Activated CD4-positive, alpha-beta T cell treated with anti-CD3 and anti-CD28 coated beads, Interleukin-2, amount 10 ng/mL, durations not matched to agents 24 days and 14 days (primary cell): ENCODE data around the gene TAGLN2. TPM values are rescaled to one million over a fixed set of nuclear protein-coding genes. Genes with fewer than 3 reads are reported as not detected.

Experiments
- total RNA-seq: library from RNA; stranded (reverse); gene quantifications from 2 replicates; pipeline ENCODE4 v1.2.3, GENCODE V29; 2022

Gene TAGLN2
- total RNA-seq, 1 donor from 2014 or later = 488 TPM

Other genes with a start within 250 kb of the TAGLN2 start
- gene CRP, start 210.9 kb downstream of the TAGLN2 start, total RNA-seq = not detected in 2 replicates
- gene DUSP23, start 144.5 kb downstream of the TAGLN2 start, total RNA-seq = 30.9 and 33.0 TPM in 2 replicates
- gene FCRL6, start 123.1 kb downstream of the TAGLN2 start, total RNA-seq = not detected in 2 replicates
- 1.1 and 1.2 TPM in 2 replicates for gene SLAMF8, start 98.6 kb downstream of the TAGLN2 start, total RNA-seq
- gene VSIG8, start 62.9 kb downstream of the TAGLN2 start, total RNA-seq = not detected in 2 replicates
- gene CFAP45, start 25.3 kb downstream of the TAGLN2 start, total RNA-seq = 1.5 TPM in 2 replicates
- not detected in 2 replicates for gene IGSF9, start 20.1 kb upstream of the TAGLN2 start, total RNA-seq
- not detected in 2 replicates for gene SLAMF9, start 28.7 kb upstream of the TAGLN2 start, total RNA-seq
- gene PIGM, start 106.5 kb upstream of the TAGLN2 start, total RNA-seq = 5.5 and 5.8 TPM in 2 replicates
- gene KCNJ10, start 144.7 kb upstream of the TAGLN2 start, total RNA-seq = not detected in 2 replicates
- gene KCNJ9, start 156.0 kb upstream of the TAGLN2 start, total RNA-seq = not detected in 2 replicates
- 25.3 and 26.7 TPM in 2 replicates for gene IGSF8, start 173.1 kb upstream of the TAGLN2 start, total RNA-seq
- gene ATP1A2, start 190.3 kb upstream of the TAGLN2 start, total RNA-seq = not detected in 2 replicates
- gene ATP1A4, start 226.1 kb upstream of the TAGLN2 start, total RNA-seq = not detected in 2 replicates